Stimulated activated CD8-positive, alpha-beta memory T cell treated with anti-CD3 and anti-CD28 coated beads, Interleukin-12 subunit alpha, Interleukin-12 subunit beta, amount 100 ng/mL, for 1 hour (primary cell): Measurements from ENCODE around the gene PROSER3.

Experiments used
- DNase-seq: peaks from one replicate; pipeline ENCODE4 v3.0.0-alpha.2; 2020; ENCODE audit warnings: low read depth

Gene PROSER3

DNA sequence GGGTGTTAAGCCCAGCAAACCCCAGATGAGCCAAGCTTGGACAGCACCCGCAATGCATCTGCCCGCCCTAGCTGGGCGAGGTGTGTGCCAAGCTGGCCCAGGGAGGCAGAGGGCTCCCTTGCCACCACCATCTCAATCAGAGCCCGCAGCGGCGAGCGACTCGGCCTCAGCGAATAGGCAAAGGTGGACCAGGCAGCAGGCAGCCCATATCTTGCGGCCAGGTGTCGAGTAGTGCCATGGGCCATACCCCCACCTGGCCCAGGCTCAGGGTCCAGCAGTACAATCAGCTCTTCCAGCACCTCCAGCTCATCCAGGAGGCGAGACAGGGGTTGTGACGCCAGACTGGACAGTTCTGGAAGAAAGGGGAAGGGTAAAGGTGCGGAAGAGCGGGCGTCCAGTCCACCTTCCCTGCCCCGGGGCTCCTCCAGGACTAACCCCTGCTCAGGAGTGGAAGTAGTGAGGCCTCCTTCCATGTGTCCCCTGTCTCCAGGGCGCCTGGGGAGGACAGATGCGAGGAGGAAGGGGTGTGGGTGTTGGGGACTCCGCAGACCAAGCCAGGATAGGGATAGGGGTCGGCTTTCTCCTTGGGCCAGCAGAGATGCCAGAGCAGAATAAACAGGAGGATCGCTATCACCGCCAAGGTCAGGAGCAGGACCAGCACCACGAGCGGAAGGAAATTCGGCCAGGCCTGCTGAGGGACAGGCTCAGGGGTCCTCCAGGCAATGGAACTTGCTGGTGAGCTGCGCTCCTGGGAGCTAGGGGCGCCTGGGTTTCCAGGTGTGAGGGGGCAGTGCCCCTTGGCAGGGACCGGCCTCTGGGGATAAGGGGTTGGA lies 18.5 kb upstream of the PROSER3 start:
- DNase-seq, result no peak

DNA sequence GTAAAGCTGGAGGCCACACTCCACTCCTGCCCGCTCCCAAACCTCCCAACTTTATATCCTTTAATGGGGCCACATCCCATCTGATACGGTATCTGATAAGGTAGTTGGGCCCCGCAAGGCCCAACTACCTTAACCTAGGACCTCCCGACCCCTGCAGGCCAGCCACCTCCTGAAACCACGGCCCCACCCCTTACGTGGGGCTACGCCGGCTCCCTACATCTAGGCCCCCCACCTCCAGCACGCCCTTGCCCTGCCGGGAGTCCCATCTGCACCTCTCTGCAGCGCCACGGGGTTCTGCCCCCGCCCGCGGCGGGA lies 17.9 kb upstream of the PROSER3 start:
- no peak for DNase-seq

DNA sequence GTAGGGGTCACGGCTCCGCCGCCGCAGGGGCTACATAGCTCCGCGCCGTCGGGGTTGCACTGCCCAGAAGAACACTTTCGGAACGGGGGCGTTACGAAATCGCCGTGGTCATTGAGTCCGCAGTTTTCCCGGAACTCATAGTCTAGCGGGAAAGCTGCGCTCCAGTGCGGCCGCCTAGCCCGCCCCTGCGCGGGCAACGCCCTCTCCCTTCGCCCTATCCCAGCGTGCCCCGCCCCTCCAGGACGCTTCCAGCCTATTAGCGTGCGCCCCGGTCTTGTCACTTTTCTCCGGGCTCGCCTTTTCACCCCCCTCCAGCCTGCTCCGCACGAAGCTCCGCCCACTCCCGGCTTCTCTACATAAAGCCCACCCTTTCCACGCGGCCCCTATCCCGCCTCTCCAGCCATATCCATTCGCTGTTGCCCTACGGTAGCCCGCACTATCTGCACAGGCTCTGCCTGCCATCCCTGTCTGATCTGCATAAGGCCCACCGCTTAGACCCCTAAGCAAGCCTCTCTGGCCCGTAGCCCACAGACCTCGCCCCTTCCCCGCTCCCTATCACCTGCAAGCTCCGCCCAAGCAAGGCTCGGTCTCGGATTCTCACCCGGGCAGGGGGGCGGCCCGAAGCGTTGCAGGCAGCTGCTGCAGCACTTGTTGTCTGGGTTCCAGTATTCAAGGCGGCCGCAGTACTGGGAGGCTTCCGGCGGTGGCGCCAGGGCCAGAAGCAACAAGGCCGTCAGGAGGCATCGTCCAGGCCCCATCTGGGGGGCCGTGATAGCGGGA lies 17.4 kb upstream of the PROSER3 start:
- DNase-seq, result peak; percentile 92

DNA sequence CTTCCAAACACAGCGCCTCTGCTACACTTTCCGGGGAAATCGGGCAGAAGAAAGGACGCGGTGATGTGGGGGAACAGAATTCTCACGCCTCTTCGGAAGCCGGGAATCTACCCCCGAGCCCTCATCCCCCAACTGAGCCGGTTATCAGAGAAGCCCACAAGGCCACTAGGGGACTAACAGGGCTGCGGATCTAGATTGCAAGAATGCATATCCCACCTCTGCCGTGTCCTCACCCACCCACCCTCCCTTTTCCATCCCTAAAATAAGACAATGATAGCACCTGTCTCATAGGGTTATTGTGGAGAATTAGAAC lies 16.8 kb upstream of the PROSER3 start:
- DNase-seq, result no peak

DNA sequence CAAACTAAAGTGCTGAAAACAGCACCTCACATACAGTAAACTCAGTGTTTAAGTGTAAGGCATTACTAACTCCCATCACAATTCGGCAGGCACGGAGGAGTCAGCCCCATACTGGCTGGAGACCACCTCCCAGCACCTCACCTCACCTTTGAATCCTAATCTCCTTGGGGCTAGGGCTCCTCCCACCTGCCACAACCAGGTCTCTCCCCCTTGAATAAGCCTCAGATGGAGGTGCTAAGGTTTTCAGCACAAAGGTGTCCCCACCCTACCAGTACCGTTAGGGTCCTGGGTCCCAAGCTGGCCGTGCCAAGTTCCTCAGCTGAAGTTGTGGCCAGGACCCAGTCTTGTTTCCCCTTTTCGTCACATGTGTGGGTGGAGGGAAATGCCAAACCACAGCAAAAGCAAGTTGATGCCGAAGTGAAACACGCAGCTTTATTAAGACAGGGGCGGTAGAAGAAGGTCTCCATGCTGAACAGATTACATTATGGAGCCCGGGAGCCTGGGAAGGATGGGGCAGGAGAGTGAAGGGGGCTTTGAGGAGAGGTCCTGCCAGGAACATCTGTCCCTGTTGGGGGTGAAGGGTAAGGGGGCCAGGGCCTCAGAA lies 15.8 kb upstream of the PROSER3 start, which contains the start of gene IGFLR1:
IGFLR1 (minus strand) TSS at position 332 of the 604 bp plus-strand sequence. CDS start 1,272 bp downstream, outside the sequence.
- DNase-seq, result peak; percentile 47

DNA sequence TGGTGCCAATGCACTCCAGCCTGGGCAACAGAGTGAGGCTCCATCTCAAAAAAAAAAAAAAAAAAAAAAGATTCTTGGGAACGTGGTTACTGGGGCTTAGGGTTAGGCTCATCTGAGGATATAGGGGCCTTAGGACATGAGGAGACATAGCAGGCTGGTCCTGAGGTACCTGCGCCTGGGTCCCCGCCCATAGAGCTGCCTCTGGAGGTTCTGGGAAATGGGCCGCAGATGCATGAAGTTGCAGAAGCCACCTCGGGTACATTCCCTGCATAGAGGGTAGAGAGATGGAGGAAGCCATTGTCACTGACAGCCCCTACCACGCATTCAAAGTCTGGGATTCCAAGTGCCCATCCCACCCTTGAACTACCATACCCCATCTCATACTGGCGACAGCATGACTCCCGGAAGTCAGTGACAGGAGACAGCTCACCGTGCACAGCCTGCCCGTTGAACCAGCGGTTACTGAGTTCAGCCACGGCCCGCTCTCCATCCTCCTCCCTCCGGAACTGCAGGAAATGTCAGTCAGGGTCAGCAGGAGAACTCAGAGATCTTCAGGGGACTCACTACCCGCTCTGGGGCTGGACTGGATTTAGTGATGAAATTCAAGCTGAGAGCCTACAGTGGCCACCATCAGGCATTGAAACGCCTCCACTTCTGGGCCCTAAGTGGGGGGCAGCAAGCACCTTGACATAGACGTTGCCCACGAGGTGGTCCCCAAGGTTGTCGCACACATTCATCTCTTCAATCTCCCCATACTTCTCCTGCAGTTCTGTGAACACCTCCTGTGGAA lies 14.1 kb upstream of the PROSER3 start:
- DNase-seq, result no peak

DNA sequence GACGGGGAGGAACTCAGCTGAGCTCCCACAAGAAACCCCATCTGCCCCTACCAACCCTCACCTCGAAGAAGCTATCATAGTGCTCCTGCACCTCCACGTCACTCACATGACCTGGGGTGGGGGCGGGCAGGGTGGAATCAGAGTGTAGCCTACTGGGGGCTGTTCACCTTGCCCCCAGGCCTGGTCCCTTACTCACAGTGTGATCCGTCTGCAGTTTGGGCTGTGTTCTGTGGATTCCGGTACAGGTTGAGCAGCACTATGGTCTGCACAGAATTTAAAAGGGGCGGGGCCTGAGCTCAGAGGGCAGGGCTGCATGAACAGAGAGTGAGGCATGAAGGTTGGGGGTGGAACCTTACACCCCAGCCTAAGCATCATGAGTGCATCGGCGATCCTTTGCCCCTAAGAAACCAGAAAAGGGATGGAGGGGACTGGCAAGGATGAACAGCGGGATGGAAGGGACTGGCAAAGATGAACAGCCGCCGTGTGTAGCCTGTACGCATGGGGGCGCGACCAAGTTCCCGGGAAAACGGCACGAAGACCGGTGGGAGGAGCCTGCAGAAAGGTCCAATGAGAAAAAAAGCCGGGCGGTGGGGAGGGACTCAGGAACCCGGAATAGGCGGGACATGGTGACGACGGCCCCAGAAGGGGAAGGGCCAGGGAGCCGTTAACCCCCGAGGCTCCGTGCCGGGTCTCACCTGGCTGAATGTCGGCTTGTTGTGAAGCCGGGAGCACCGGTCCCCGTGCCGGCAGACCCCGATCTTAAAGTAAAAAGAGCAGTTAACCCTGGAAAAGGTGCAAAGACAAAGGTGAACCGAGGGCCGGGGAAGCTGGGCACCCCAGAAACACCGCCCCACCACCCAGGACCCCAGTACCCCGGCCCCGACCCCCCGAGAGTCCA lies 13.3 kb upstream of the PROSER3 start:
- peak; percentile 87 for DNase-seq

DNA sequence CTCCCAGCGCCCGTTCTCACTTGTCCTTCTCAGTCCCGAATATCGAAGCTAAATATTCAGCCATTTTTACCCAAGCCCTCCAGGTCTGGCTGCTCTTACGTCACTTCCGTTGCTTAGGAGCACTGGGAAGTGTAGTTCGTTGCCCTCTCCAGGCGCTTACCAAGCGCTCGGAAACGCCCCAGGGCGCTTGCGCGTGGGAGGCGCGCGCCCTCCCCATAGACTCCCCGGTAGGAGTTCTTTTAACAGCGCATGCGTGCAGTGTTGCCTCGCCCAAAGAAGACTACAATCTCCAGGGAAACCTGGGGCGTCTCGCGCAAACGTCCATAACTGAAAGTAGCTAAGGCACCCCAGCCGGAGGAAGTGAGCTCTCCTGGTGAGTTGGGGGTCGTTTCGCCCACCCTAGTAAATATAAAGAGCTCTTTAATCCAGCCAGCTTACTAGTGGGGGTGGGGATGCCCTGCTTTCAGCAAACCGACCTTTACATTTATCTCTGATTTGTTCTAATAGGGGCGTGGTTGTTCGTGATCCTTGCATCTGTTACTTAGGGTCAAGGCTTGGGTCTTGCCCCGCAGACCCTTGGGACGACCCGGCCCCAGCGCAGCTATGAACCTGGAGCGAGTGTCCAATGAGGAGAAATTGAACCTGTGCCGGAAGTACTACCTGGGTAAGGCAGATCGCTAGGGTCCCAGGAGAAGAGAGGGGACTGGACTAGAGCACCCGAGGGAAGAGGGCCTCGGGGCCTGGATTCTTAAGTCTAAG lies 12.5 kb upstream of the PROSER3 start, which contains the start of the genes PSENEN and U2AF1L4:
PSENEN (plus strand) TSS at position 324 of the 759 bp plus-strand sequence; CDS start at position 604, 280 bp downstream.
U2AF1L4 (minus strand) TSS at position 91 of the 759 bp plus-strand sequence; CDS start at position 64, 27 bp downstream.
- peak; percentile 91 for DNase-seq

DNA sequence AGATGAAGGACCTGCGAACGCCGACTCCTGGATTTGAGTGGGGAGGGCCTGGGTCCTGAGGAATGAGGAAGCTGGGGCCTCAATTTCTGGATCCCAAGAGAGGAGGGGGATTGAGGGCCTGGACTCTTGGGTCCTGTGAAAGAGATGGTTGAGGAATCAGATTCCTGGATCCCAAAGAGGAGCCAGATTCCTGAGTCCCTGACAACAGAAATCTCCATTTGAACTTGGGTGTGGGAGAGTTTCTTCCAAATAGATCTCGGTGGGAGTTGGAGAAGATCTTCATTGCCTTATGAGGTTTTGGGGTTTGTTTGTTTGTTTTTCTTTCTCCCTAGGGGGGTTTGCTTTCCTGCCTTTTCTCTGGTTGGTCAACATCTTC lies 11.9 kb upstream of the PROSER3 start:
- no peak for DNase-seq

DNA sequence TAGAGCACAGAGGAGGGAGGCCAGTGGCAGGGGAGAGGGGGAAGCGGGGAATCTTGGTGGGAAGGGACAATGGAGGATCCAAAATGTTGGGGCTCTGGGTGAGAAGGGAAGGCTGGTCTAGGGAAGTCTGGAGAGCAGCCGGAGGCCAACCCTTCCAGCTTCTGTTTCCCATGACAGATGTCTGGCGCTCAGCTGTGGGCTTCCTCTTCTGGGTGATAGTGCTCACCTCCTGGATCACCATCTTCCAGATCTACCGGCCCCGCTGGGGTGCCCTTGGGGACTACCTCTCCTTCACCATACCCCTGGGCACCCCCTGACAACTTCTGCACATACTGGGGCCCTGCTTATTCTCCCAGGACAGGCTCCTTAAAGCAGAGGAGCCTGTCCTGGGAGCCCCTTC lies 11.4 kb upstream of the PROSER3 start:
- no peak for DNase-seq

DNA sequence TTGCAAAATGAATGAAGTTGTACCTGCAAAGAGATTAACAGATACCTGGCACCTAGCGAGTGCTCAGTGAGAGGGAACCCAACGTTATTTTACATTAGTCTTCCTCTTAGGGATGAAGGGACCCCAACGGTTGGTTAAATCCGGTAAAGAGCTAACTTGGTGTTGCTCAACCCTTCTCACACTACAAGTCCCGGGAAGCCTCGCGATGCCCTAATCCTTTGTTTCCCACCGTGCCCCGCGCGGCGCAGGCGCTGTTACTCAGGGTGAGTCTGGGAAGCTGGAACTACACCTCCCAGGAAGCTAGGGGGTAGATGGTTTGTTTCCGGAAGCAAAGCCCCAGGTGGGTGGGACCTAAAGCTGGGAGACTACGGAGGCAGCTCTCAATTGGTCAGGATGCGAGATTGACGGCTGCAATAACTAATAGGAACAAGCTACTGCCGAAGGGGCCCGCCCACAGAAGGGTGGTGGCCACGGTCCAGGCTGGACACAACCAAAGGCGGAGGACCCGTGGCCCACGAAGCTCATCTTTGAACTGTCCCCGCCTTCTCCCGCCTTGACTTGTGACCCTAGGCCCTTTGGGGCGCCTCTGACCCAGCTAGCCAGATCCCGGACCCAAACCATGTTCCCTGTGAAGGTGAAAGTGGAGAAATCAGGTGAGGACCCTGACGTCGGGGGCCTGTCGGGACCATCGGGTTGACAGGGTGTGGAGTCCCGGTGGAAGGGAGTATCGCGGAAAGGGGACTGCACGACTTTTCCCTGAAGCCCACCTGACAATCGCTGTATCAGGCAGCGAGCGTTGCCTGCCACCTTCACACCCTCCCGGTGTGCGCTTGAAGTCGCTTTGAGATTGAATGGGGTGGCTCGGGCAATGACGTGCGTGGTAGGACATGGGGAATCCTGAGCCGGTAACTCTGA lies 9.6 kb upstream of the PROSER3 start, which contains the start of gene LIN37:
LIN37 (plus strand) TSS at position 471 of the 915 bp plus-strand sequence; CDS start at position 620, 149 bp downstream.
- peak; percentile 99 for DNase-seq

DNA sequence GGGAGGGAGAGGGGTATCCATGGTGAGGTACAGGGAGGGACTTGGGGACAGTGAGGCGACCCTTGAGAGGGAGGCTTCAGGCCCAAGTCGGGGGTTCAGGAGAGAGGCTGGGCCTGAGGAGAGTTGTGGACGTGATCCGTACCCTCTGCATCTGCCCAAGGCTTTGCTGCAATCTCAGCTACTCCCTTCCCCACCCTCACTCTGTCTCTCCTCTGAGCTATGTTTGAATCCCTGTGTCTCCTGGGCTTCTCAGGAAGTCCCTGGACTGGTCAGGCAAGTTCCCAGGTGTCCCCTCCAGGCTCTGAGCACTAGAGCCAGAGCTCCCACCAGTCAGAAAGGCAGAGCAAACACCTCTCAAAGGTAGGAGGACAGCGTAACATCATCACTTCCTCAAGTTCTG lies 7.8 kb upstream of the PROSER3 start:
- no peak for DNase-seq

DNA sequence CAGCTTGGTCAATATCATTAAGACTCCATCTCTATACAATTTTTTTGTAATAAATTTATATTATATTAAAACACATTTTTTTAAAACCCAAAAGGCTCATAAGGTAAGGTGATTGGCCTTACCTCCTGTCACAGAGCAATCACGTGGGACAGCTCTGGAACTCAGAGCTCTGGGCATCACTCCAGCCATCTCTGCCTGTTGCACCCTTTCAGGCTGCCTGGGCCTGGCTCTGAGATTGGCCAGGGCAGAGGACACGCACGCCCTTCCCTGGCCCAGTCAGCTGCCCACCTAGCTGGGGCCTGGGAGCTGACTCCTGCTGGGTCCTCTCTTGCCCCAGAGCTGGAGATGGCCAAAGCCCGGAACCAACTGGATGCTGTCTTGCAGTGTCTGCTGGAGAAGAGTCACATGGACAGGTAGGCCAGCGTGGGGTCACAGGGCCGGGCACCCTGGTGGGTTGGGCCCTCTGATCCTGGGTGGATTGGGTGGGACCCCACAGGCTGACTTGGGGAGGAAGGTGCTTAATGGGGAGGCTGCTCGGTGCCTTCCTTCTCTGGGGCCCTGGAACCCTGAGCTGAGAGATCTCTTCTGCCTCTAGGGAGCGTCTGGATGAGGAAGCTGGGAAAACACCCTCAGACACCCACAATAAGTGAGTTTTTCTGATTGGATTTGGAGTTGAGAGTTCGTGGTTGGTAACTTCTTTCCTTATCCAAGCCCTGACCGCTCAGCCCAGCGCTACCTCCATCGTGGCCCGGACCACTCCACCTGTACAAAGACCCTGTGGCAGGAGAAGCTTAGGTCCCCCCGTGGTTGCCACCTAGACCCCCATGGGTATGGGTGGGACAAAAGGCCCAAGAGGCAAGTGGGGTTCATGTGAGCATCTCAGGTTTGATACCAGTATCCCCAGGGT lies 5.9 kb upstream of the PROSER3 start:
- no peak for DNase-seq

DNA sequence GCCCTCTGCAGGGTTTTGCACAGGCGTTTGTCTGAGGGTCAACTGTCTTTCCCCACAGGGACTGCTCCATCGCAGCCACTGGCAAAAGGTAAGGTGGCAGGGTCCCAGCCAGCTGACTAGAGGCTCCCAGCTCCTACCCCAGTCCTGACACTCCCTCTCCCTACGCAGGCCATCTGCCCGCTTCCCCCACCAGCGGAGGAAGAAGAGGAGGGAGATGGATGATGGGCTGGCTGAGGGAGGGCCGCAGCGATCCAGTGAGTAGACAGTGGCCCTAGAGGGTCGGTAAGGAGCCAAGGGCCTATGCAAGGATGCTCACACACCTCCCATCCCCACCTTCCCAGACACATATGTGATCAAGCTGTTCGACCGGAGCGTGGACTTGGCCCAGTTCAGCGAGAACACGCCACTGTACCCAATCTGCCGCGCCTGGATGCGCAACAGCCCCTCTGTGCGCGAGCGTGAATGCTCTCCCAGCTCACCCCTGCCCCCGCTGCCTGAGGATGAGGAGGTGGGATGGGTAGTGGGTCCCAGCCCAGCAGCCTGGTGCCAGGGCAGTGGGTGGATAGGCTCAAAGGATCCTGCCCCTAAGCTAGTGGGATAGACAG lies 5.1 kb upstream of the PROSER3 start:
- no peak for DNase-seq

DNA sequence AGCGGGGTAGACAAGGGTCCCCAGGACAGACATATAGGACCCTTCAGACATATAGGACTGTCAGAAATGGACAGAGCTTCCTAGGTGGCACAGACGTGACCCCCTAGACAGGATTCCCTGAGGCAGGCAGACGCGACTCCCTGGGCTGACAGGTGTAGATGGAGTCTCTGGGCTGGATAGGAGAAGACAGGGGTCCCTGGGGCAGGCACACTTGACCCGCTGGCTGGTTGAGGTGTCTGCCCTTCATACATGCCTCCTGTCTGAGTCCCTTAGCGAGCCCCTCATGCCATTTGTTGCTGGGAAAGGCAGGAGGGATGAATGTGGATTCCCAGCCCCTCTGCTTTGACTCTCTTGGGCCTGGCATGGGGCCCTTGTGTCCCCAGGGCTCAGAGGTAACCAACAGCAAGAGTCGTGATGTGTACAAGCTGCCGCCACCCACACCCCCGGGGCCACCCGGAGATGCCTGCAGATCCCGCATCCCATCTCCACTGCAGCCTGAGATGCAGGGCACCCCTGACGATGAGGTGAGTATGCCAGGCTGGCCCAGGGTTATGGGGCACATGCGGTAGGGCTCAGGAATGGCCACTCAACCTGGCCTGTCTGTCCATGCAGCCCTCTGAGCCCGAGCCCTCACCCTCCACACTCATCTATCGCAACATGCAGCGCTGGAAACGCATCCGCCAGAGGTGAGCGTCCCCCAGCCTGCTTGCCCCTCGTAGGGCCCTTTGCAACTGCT lies 4.2 kb upstream of the PROSER3 start:
- DNase-seq, result no peak

DNA sequence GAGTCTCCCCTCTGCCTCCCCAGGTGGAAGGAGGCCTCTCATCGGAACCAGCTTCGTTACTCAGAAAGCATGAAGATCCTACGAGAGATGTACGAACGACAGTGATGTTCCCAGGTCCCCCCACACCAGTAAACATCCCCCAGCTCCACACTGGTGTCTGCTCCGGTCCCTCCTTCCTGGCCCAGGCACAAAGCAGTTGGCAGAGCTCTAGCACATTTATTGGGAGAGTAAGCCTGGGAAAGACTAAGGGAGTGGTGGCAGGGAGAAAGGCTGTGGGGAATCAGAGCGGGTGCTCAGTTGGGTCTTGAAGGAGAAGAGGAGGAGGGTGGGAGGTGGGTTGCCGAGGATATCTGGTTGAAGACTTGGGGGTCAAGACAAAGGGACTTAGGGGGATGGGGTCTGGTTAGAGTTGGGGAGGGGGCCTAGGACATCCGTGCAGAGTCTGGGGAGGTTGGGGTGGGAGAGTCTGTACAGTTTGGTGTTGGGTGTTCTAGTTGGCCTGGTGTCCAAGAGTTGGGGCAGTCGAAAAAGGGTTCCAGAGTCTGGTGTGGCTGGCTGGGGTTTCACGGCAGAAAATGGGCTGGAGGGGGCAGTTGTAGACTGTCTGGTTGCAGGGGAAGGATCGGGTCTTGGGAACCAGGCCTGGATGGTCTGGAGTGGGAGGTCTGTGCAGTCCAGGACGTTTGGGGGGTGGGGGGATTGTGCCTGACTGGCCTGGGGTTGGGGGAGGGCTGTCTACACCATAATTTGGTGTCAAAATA lies 3.4 kb upstream of the PROSER3 start:
- DNase-seq, result no peak
